ENCODE measurements around the gene DIAPH3. TPM values are rescaled to one million over a fixed set of nuclear protein-coding genes. Genes with fewer than 3 reads are reported as not detected.

Gene DIAPH3
- total RNA-seq, result 10 to 100 TPM; 23.6 to 25.7 TPM
- polyA plus RNA-seq (2013, experiment 1 of 2), result 19.5 TPM
- polyA plus RNA-seq (2013, experiment 2 of 2), result 25.6 TPM
- long read RNA-seq, experiment 1, partial matches to known transcripts, result 4 of 10 reads
- long read RNA-seq, experiment 1, other reads (novel, unspliced or antisense), result 6 of 10 reads
- long read RNA-seq, experiment 2, full-length matches to known transcripts, result 22 of 39 reads
- long read RNA-seq, experiment 2, partial matches to known transcripts, result 5 of 39 reads
- long read RNA-seq, experiment 2, other reads (novel, unspliced or antisense), result 12 of 39 reads
- long read RNA-seq, experiment 3, full-length matches to known transcripts, result 28 of 171 reads
- long read RNA-seq, experiment 3, partial matches to known transcripts, result 124 of 171 reads
- long read RNA-seq, experiment 3, other reads (novel, unspliced or antisense), result 19 of 171 reads
- long read RNA-seq, experiment 4, partial matches to known transcripts, result 2 of 5 reads
- long read RNA-seq, experiment 4, other reads (novel, unspliced or antisense), result 3 of 5 reads

GRCh38 chr13:60163478-60164233, at the start of gene DIAPH3:
Gene DIAPH3, minus strand, starts transcription at chr13:60163928. Its CDS starts 162 bp downstream, at chr13:60163766.
- WGBS, 2 experiments (ENCODE audit: insufficient coverage in 1 of 2, insufficient read length in 1 of 2), result 0% methylated on average over 24 to 54 of the region's 54 CpGs
- peaks cover 15% of the 10 kb centered on the region for H3K36me3 Mint-ChIP-seq (ENCODE audit: low read depth)

GRCh38 chr13:60213236-60213744, 49.6 kb upstream of the DIAPH3 start:
- Mint-ChIP-seq H3K36me3 (ENCODE audit: low read depth) (no peaks in the 10 kb centered on the region), H3K9me3 (no peaks in the 10 kb centered on the region), H3K27me3 (ENCODE audit: insufficient read depth) (peaks cover 37% of the 10 kb centered on the region), H3K27ac (no peak overlapping the region), H3K4me1 (peaks cover 13% of the 10 kb centered on the region), H3K4me3 (no peak overlapping the region)
- H3K4me1 ChIP-seq (ENCODE audit: control insufficient read depth, insufficient read depth, low read length), result peaks cover 4% of the 10 kb centered on the region
- no peak for TF ChIP-seq CTCF (conservative IDR thresholded peaks at IDR 0.05)
- H3K9me3 ChIP-seq (ENCODE audit: control insufficient read depth, low read length), result no peaks in the 10 kb centered on the region
- H3K27ac ChIP-seq (ENCODE audit: low read depth, low read length), result no peak overlapping the region
- H3K4me3 ChIP-seq (ENCODE audit: low read length), result no peak overlapping the region
- H3K9ac ChIP-seq (ENCODE audit: extremely low read depth, low read length, poor library complexity, severe bottlenecking), result no peak overlapping the region
- no peaks in the 10 kb centered on the region for H3K36me3 ChIP-seq (ENCODE audit: control insufficient read depth, insufficient read depth, low read length)
- WGBS, 2 experiments (ENCODE audit: insufficient coverage in 1 of 2, insufficient read length in 1 of 2), result 100% methylated on average over 1 of the region's 1 CpG; no CpG with 5 or more reads in 1 of the 2 experiments
- DNase-seq, result no peak
- H3K27me3 ChIP-seq (ENCODE audit: control insufficient read depth, insufficient read depth, low read length, poor library complexity, severe bottlenecking), result no peaks in the 10 kb centered on the region

More at GRCh38 chr13:60163478-60164233, at the start of gene DIAPH3:
- no peaks in the 10 kb centered on the region for H3K9me3 Mint-ChIP-seq
- peak within 1 kb of the TSS; percentile 87 for H3K4me3 ChIP-seq (ENCODE audit: low read length)
- peak within 1 kb of the TSS; percentile 99 for H3K9ac ChIP-seq (ENCODE audit: extremely low read depth, low read length, poor library complexity, severe bottlenecking)
- peak within 1 kb of the TSS; percentile 76 for H3K27ac ChIP-seq (ENCODE audit: low read depth, low read length)
- H3K36me3 ChIP-seq (ENCODE audit: control insufficient read depth, insufficient read depth, low read length), result peaks cover 14% of the 10 kb centered on the region
- no peak for TF ChIP-seq CTCF (conservative IDR thresholded peaks at IDR 0.05)
- no peaks in the 10 kb centered on the region for H3K27me3 ChIP-seq (ENCODE audit: control insufficient read depth, insufficient read depth, low read length, poor library complexity, severe bottlenecking)
- peaks cover 13% of the 10 kb centered on the region for H3K4me1 ChIP-seq (ENCODE audit: control insufficient read depth, insufficient read depth, low read length)
- DNase-seq, result peak; percentile 99
- H3K9me3 ChIP-seq (ENCODE audit: control insufficient read depth, low read length), result peaks cover 5% of the 10 kb centered on the region
- H3K4me3 Mint-ChIP-seq, result peak within 1 kb of the TSS; percentile 90
- H3K27ac Mint-ChIP-seq, result peak within 1 kb of the TSS; percentile 97
- H3K4me1 Mint-ChIP-seq, result peaks cover 40% of the 10 kb centered on the region
- H3K27me3 Mint-ChIP-seq (ENCODE audit: insufficient read depth), result peaks cover 11% of the 10 kb centered on the region

- peak; percentile 76 for TF ChIP-seq CTCF (conservative IDR thresholded peaks at IDR 0.05)
- WGBS, 2 experiments (ENCODE audit: insufficient coverage in 1 of 2, insufficient read length in 1 of 2), result 78 to 100% methylated on average over 1 to 2 of the region's 2 CpGs
- peaks cover 12% of the 10 kb centered on the region for H3K4me1 Mint-ChIP-seq
- DNase-seq, result peak; percentile 66
- H3K27me3 ChIP-seq (ENCODE audit: control insufficient read depth, insufficient read depth, low read length, poor library complexity, severe bottlenecking), result no peaks in the 10 kb centered on the region
- H3K36me3 Mint-ChIP-seq (ENCODE audit: low read depth), result no peaks in the 10 kb centered on the region
- H3K9ac ChIP-seq (ENCODE audit: extremely low read depth, low read length, poor library complexity, severe bottlenecking), result no peak overlapping the region
- no peak overlapping the region for H3K4me3 Mint-ChIP-seq
- peaks cover 29% of the 10 kb centered on the region for H3K27me3 Mint-ChIP-seq (ENCODE audit: insufficient read depth)
- H3K4me1 ChIP-seq (ENCODE audit: control insufficient read depth, insufficient read depth, low read length), result peaks cover 2% of the 10 kb centered on the region
- H3K27ac Mint-ChIP-seq, result no peak overlapping the region
- no peak overlapping the region for H3K4me3 ChIP-seq (ENCODE audit: low read length)
- H3K36me3 ChIP-seq (ENCODE audit: control insufficient read depth, insufficient read depth, low read length), result no peaks in the 10 kb centered on the region
- no peaks in the 10 kb centered on the region for H3K9me3 ChIP-seq (ENCODE audit: control insufficient read depth, low read length)
- peaks cover 2% of the 10 kb centered on the region for H3K9me3 Mint-ChIP-seq
- no peak overlapping the region for H3K27ac ChIP-seq (ENCODE audit: low read depth, low read length)
Measured at GRCh38 chr13:60211548-60211947, 47.8 kb upstream of the DIAPH3 start.

Measured in endodermal cell (in vitro differentiated cells).